Right lobe of liver (tissue), 6 donors: Measurements from ENCODE around the gene PCYT1A. TPM values are rescaled to one million over a fixed set of nuclear protein-coding genes. Genes with fewer than 3 reads are reported as not detected.
A peak's percentile ranks its signal among the peaks of the same experiment; 100 is the strongest.

Experiments used
- ATAC-seq, 4 donors: fragments of 200-7000 bp; cut with Tn5 transposase; one replicate each; pipeline ENCODE4 v1.9.1; 2020; ENCODE audit warnings: mild to moderate bottlenecking in 4 of 4, moderate library complexity in 4 of 4
- DNase-seq, 3 donors: peaks; one replicate each; pipeline ENCODE4 v3.0.0-alpha.2; 2020
- H3K27ac ChIP-seq, 3 donors: fragments of 200-600 bp; one replicate each; pipeline ENCODE4 v1.8.0; 2022
- H3K27me3 ChIP-seq, 2 donors: fragments of 200-600 bp; one replicate each; pipeline ENCODE4 v1.8.0; 2022
- H3K36me3 ChIP-seq, 4 donors: fragments of 200-600 bp; sonication (generic) in 1 of 4; one replicate each; pipeline versions ENCODE4 v1.5.1 to v1.8.0; 2017 to 2022; ENCODE audit warnings: control low read depth in 1 of 4
- H3K4me1 ChIP-seq, 4 donors: fragments of 200-600 bp; sonication (generic) in 1 of 4; one replicate each; pipeline versions ENCODE4 v1.5.1 to v1.8.0; 2017 to 2022; ENCODE audit warnings: control low read depth in 1 of 4
- H3K4me3 ChIP-seq, 3 donors: fragments of 200-600 bp; one replicate each; pipeline ENCODE4 v1.8.0; 2022
- H3K9me3 ChIP-seq, 4 donors: fragments of 200-600 bp; sonication (generic) in 1 of 4; one replicate each; pipeline versions ENCODE4 v1.5.1 to v1.8.0; 2017 to 2022; ENCODE audit warnings: control low read depth in 1 of 4
- POLR2A ChIP-seq: fragments of 450-650 bp; IDR thresholded peaks from one replicate; pipeline ENCODE4 v1.6.1; 2017; ENCODE audit warnings: antibody characterized with exemption, mild to moderate bottlenecking
- WGBS: methylation state at CpG from one replicate; pipeline ENCODE4 v1.1.6; 2018; ENCODE audit warnings: low coverage, low lambda C conversion rate; ENCODE audit not compliant: insufficient coverage; ENCODE audit errors: missing lambda C conversion rate; 5-methylcytosine and 5-hydroxymethylcytosine counted together
- intact Hi-C, 2 donors: fragments of 100-400 bp; cut with DNase I; formaldehyde crosslinking; loops; one replicate each; pipeline versions ENCODE4 v1.11.2 to v1.14.1; 2022
- total RNA-seq, 6 experiments: library from RNA; depleted of rRNA in 2 of 6; stranded (reverse); fragments of >200 nt in 2 of 6; fragmentation: NEBNext Ultra II Directional in 3 of 6; extraction: Animal tissue kit (Norgen Biotek cat#: 25700) in 3 of 6; gene quantifications; one replicate each; pipeline versions ENCODE4 v1.1.0 to v1.2.4, GENCODE V29; 2016 to 2023
- TF ChIP-seq, protein P1 (sequence below), 4 donors: fragments of 200-600 bp in 3 of 4; fragments of 450-650 bp in 1 of 4; IDR thresholded peaks; one replicate each; pipeline versions ENCODE4 v1.5.1 to v1.8.0; 2016 to 2022; ENCODE audit warnings: antibody characterized with exemption in 4 of 4, mild to moderate bottlenecking in 2 of 4
- donor health status: DM: no; HTN: yes; CAD: no.
- donor health status: DM: no; HTN: no; CAD: no.
- donor health status: DM: no; HTN: no; CAD: no.
- donor health status: DM: no; HTN: yes; CAD: no.
- donor health status: DM: no; HTN: yes; CAD: no.

PCYT1A gene
- total RNA-seq, 6 experiments from 2014 or later = 20.8 to 43.2 (median 28.8) TPM

DNA sequence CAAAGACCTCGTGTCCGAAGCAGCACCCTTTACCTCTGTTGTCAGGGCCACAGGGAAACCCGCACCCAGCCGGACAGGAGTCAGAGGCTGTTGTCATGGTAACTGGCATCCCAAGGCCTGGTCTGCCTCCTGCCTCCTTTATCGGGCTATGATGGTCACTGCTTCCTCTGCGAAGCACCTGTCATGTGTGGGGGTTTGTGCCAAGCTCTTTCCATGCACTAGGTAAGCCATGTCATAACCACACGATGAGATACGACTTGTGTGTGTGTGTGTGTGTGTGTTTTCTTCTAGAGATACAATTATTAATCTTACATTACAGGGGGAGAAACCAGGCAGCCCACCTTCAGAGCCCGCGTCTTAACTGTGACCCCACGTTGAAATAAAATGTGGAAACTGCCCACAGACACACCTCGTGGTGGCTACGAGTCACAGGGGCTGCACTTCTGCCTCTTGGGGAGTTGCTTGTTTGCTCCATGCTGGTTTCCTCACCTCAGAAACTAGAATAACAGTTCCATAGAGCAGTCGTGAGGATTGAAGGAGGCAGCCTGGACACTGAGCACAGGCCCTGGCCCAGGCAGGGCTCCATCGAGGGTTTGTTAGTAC lies 94.3 kb downstream of the PCYT1A start:
- Histone ChIP-seq H3K4me1 (peaks cover 0 to 23% (median 0%) of the 10 kb centered on the region in 4 donors), H3K9me3 (no peaks in the 10 kb centered on the region), H3K27me3 (no peaks in the 10 kb centered on the region), H3K4me3 (no peak overlapping the region), H3K36me3 (no peaks in the 10 kb centered on the region), H3K27ac (peak overlapping the region in 2 of 3 donors; percentile 40 to 54)
- TF ChIP-seq, protein P1, sequence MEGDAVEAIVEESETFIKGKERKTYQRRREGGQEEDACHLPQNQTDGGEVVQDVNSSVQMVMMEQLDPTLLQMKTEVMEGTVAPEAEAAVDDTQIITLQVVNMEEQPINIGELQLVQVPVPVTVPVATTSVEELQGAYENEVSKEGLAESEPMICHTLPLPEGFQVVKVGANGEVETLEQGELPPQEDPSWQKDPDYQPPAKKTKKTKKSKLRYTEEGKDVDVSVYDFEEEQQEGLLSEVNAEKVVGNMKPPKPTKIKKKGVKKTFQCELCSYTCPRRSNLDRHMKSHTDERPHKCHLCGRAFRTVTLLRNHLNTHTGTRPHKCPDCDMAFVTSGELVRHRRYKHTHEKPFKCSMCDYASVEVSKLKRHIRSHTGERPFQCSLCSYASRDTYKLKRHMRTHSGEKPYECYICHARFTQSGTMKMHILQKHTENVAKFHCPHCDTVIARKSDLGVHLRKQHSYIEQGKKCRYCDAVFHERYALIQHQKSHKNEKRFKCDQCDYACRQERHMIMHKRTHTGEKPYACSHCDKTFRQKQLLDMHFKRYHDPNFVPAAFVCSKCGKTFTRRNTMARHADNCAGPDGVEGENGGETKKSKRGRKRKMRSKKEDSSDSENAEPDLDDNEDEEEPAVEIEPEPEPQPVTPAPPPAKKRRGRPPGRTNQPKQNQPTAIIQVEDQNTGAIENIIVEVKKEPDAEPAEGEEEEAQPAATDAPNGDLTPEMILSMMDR (IDR thresholded peaks at IDR 0.05) = no peak
- TF ChIP-seq POLR2A = no peak
- ATAC-seq = no peak
- DNase-seq = no peak
- intact Hi-C loops = loop anchor here (5.0 to 10.0 kb wide), 2 partner anchors 121 to 148 kb away; no protein-coding TSS in a partner anchor
- WGBS = 82% methylated on average over 9 of the region's 15 CpGs

DNA sequence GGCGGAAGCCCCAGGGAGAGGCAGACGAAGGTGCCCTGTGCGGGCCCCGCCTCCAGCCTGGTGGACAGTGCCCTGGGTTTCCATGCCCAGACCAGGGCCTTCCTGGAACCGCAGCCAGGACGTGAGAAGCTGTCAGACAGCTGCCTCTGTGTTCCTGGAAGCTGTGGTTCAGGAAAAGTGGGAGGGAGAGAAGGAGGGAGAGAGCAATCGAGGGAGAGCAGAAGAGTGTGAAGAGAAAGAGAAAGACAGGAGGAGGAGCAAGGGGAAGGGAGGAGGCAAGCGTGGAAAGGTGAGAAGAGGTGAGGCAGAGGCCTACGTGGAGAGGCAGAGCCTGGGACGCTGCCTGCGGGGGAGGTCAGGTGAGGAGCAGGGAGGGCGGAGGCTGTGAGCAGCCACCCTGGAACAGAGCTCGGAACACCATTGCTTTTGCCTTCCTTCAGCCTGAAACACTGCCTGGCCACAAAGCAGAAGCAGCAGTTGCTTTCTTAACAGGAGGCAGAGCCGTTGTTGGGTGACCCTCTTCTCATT lies 94.9 kb downstream of the PCYT1A start:
- peak in 1 of 3 donors; percentile 71 for DNase-seq
- no peaks in the 10 kb centered on the region for H3K9me3 ChIP-seq
- H3K27me3 ChIP-seq = no peaks in the 10 kb centered on the region
- TF ChIP-seq POLR2A = no peak
- H3K4me3 ChIP-seq = no peak overlapping the region
- peak; percentile 4 to 53 (median 34) for ATAC-seq
- intact Hi-C loops = loop anchor here (5.0 to 10.0 kb wide), 2 partner anchors 120 to 148 kb away; no protein-coding TSS in a partner anchor
- 39% methylated on average over 9 of the region's 14 CpGs for WGBS
- H3K27ac ChIP-seq = peak overlapping the region; percentile 15 to 54 (median 40)
- H3K4me1 ChIP-seq = peaks cover 0 to 23% (median 0%) of the 10 kb centered on the region in 4 donors
- H3K36me3 ChIP-seq = no peaks in the 10 kb centered on the region

DNA sequence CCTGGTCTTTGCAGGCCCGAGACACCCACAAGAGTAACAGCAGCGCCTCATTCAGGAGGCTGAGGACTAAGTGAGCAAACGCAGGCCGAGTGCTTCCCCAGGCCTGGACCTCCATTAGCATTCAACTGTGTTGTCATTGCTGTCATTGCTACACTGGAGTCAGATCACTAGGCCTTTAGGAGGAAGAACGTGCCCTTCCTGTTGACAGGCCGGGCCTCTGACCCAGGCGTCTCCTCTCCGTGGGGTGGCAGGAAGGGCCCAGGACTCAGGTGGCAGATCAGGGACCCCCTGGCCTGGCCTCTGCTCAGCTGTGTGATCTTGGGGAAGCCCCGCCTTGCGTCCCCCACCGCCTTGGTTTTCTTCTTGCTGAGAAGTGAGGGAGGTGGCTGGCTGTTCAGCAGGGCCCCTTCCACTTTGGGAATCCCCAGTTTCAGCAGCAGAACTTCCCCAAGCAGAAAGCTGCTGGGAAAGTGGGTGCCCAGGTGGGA lies 95.4 kb downstream of the PCYT1A start:
- 50% methylated on average over 7 of the region's 11 CpGs for WGBS
- DNase-seq = no peak
- no peaks in the 10 kb centered on the region for H3K27me3 ChIP-seq
- peak; percentile 20 to 37 (median 32) for ATAC-seq
- no peaks in the 10 kb centered on the region for H3K36me3 ChIP-seq
- intact Hi-C loops = loop anchor here (5.0 to 10.0 kb wide), 2 partner anchors 120 to 147 kb away; no protein-coding TSS in a partner anchor
- H3K4me1 ChIP-seq = peaks cover 0 to 23% (median 0%) of the 10 kb centered on the region in 4 donors
- no peaks in the 10 kb centered on the region for H3K9me3 ChIP-seq
- TF ChIP-seq, protein P1 (IDR thresholded peaks at IDR 0.05) = no peak
- TF ChIP-seq POLR2A = no peak
- peak overlapping the region; percentile 15 to 54 (median 40) for H3K27ac ChIP-seq
- H3K4me3 ChIP-seq = no peak overlapping the region

DNA sequence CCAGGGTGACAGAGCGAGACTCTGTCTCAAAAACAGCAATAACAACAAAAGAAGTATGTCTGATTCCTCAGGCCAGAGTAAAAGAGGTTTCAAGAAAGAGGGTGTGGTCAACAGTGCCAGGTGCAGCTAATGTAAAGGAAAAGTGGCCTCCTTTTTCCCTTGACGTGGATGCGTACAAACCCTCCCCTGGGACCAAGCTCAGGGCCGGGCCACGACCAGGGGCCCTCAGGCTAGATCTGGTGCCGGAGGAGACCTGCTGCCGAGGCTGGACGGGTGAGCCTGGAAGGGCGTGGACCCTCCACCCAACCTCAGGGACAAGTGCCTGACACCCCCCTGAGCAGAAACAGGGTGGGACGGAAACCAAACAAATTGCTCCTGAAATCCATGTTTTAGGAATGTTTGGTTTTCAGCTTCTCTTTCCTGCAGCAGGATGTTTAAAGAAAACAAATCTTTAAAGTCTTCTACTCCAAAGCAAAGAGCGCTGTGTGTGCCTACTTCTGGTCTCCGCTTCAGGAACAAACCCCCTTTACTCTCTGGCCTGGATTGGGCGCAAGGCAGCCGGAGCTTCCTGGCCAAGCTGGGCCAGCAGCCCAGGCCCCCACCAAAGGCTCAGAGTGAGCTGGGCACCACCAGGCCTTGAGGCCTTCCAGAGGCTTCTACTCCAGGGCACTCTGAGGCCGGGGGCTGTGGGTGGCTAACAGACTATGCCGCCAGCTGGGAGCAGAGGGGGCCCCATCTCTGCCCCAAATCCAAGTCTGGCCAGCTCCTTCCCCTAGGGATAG lies 97.8 kb downstream of the PCYT1A start:
- intact Hi-C loops = loop anchor here (5.0 to 10.0 kb wide), 2 partner anchors 117 to 145 kb away; no protein-coding TSS in a partner anchor
- WGBS = 95% methylated on average over 10 of the region's 16 CpGs

More for the DNA sequence above, 97.8 kb downstream of the PCYT1A start:
- DNase-seq (no peak), ATAC-seq (no peak)
- no peaks in the 10 kb centered on the region for H3K36me3 ChIP-seq
- H3K27me3 ChIP-seq = no peaks in the 10 kb centered on the region
- H3K9me3 ChIP-seq = no peaks in the 10 kb centered on the region
- no peak overlapping the region for H3K27ac ChIP-seq
- H3K4me3 ChIP-seq = no peak overlapping the region
- TF ChIP-seq POLR2A = no peak
- TF ChIP-seq, protein P1 (IDR thresholded peaks at IDR 0.05) = no peak
- peaks cover 0 to 23% (median 0%) of the 10 kb centered on the region in 4 donors for H3K4me1 ChIP-seq
